Psoas muscle (tissue), 8 donors: ENCODE results near the gene ERC2. TPM values are rescaled to one million over a fixed set of nuclear protein-coding genes. Genes with fewer than 3 reads are reported as not detected.

ENCODE experiments used
- ATAC-seq, 4 donors: fragments of 200-7000 bp; cut with Tn5 transposase; one replicate each; pipeline ENCODE4 v1.9.1; 2020; ENCODE audit warnings: moderate library complexity in 3 of 4, mild to moderate bottlenecking in 2 of 4
- DNase-seq, 2 donors: peaks; one replicate each; pipeline ENCODE4 v3.0.0-alpha.2; 2020
- H3K27ac ChIP-seq: fragments of 200-600 bp; one replicate; pipeline ENCODE4 v1.8.0; 2022
- H3K27me3 ChIP-seq, 3 donors: fragments of 200-600 bp in 1 of 3; one replicate each; pipeline versions ENCODE4 v1.6.1 to v1.8.0; 2013 to 2022; ENCODE audit warnings: low read length in 2 of 3, mild to moderate bottlenecking in 2 of 3, moderate library complexity in 1 of 3; ENCODE audit not compliant: insufficient read depth in 3 of 3
- H3K36me3 ChIP-seq, 2 donors: fragments of 200-600 bp in 1 of 2; one replicate each; pipeline versions ENCODE4 v1.6.1 to v1.8.0; 2013 to 2022; ENCODE audit warnings: low read depth in 1 of 2, mild to moderate bottlenecking in 1 of 2, moderate library complexity in 1 of 2; ENCODE audit not compliant: insufficient read depth in 1 of 2
- H3K4me1 ChIP-seq: fragments of 200-600 bp; one replicate; pipeline ENCODE4 v1.8.0; 2022
- H3K4me3 ChIP-seq: fragments of 200-600 bp; one replicate; pipeline ENCODE4 v1.8.0; 2022; ENCODE audit warnings: mild to moderate bottlenecking
- H3K9me3 ChIP-seq: fragments of 200-600 bp; one replicate; pipeline ENCODE4 v1.8.0; 2022
- WGBS, 3 donors: extraction: QIAGEN DNeasy Blood & Tissue Kit; methylation state at CpG; one replicate each; pipeline versions ENCODE4 v1.1.6 to v1.1.7; 2013; 5-methylcytosine and 5-hydroxymethylcytosine counted together
- intact Hi-C, 2 donors: fragments of 100-400 bp; cut with DNase I; formaldehyde crosslinking; loops; one replicate each; pipeline versions ENCODE4 v1.11.0 to v1.14.2; 2022
- polyA plus RNA-seq, 3 donors: library from polyadenylated mRNA; stranded (reverse); fragments of 200-250 nt; gene quantifications; one replicate each; pipeline ENCODE4 v1.2.3, GENCODE V29; 2013
- total RNA-seq, 4 donors: library from RNA; stranded (reverse); fragmentation: NEBNext Ultra II Directional in 2 of 4; extraction: Animal tissue kit (Norgen Biotek cat#: 25700) in 2 of 4; gene quantifications; one replicate each; pipeline versions ENCODE4 v1.2.1 to v1.2.4, GENCODE V29; 2021 to 2023
- TF ChIP-seq, protein P1 (sequence below): fragments of 200-600 bp; IDR thresholded peaks from one replicate; pipeline ENCODE4 v1.8.0; 2022; ENCODE audit warnings: antibody characterized with exemption
- donor health status: healthy with polysubstance abuse.
- donor health status: DM: no; HTN: no; CAD: no; lungs with moderate emphysema.
- donor health status: Bipolar disorder and iron deficiency.
- donor health status: healthy.
- donor health status: DM: yes; HTN: yes; CAD: no.
- donor health status: DM: no; HTN: no; CAD: no.
- donor health status: DM: no; HTN: no; CAD: no.
- donor health status: DM: yes; HTN: yes; CAD: no.

ERC2 gene
- total and polyA plus RNA-seq, 7 donors, result 0.04 to 0.15 TPM; not detected in 5

DNA sequence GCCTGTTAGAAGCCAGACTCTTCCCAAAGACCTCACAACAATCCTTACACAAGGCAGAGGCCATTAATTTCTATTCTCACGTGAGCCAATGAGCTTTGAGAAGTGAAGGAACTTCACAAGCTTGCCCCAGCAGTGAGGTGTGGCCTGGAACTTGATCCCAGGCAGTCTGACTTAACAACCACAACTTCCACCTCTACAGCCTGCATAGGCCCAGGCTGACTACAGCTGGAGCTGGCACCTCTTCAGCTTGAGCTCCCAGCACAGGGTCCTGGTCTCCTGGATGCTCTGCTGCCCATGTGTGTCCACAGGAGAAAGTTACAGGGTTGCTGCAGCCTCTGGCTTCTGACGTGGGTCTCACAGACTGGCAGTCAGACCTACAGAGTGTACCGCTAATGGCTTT lies 111.0 kb downstream of the ERC2 start:
- no peak overlapping the region for H3K4me3 ChIP-seq
- intact Hi-C loops, result no loop called here
- TF ChIP-seq, protein P1, sequence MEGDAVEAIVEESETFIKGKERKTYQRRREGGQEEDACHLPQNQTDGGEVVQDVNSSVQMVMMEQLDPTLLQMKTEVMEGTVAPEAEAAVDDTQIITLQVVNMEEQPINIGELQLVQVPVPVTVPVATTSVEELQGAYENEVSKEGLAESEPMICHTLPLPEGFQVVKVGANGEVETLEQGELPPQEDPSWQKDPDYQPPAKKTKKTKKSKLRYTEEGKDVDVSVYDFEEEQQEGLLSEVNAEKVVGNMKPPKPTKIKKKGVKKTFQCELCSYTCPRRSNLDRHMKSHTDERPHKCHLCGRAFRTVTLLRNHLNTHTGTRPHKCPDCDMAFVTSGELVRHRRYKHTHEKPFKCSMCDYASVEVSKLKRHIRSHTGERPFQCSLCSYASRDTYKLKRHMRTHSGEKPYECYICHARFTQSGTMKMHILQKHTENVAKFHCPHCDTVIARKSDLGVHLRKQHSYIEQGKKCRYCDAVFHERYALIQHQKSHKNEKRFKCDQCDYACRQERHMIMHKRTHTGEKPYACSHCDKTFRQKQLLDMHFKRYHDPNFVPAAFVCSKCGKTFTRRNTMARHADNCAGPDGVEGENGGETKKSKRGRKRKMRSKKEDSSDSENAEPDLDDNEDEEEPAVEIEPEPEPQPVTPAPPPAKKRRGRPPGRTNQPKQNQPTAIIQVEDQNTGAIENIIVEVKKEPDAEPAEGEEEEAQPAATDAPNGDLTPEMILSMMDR, result no peak
- DNase-seq (no peak), ATAC-seq (no peak)
- no peak overlapping the region for H3K27ac ChIP-seq
- H3K4me1 ChIP-seq, result no peaks in the 10 kb centered on the region
- H3K36me3 ChIP-seq, result no peaks in the 10 kb centered on the region
- 49 to 60% (median 52%) methylated on average over 3 of the region's 3 CpGs for WGBS, 3 donors
- no peaks in the 10 kb centered on the region for H3K27me3 ChIP-seq
- H3K9me3 ChIP-seq, result no peaks in the 10 kb centered on the region

DNA sequence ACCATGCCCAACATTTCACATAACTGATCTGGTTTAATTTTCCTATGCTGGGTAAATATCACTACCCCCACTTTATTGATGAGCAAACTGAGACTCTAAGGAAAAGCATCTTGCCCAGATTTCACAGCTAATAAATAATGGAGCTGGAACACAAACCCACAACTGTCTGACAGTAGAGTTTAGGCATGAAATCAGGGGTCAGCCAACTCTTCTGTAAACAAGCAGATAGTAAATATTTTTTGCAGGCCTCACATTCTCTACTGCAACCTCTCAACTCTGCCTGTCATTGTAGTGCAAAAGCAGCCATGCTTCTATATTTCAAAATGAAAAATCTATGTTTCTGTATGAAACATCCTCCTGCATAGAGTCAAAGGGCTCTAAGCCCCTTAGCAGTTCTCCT lies 111.5 kb downstream of the ERC2 start:
- Histone ChIP-seq H3K36me3 (no peaks in the 10 kb centered on the region), H3K27me3 (no peaks in the 10 kb centered on the region), H3K9me3 (no peaks in the 10 kb centered on the region), H3K4me1 (no peaks in the 10 kb centered on the region), H3K27ac (no peak overlapping the region), H3K4me3 (no peak overlapping the region)
- ATAC-seq (no peak), DNase-seq (no peak)
- TF ChIP-seq, protein P1, result no peak
- intact Hi-C loops, result no loop called here

DNA sequence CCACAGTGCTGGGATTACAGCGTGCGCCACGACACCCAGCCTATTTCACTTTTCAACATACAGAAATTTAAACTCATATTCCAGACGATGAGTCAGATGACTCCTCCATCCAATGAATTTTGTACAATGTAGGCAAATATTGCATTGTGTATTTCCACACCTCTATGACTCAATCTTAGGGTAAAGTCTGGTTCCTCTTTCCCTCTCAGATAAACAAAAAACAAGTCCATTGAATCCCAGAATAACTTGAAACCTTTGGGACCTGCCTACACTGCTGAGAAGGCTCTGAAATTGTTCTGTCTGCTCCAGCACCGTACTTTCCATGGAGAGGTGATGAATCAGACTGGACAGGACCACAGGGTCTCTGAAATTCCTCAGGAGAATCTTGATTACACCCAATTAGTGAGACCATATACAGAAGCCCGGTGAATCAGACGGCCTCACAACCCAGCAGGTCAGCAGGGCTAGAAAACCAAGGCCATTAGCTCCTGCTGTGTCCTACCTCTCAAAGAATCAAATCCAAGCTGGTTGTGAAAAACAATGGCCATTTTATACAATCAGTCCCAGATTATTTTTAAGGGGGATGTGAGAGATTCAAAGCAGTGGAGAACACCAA lies 112.6 kb downstream of the ERC2 start:
- TF ChIP-seq, protein P1, result no peak
- no peak for ATAC-seq
- H3K36me3 ChIP-seq, result no peaks in the 10 kb centered on the region
- 65 to 77% (median 70%) methylated on average over 7 of the region's 7 CpGs for WGBS, 3 donors
- no peak overlapping the region for H3K4me3 ChIP-seq
- intact Hi-C loops, result no loop called here
- no peaks in the 10 kb centered on the region for H3K27me3 ChIP-seq
- no peaks in the 10 kb centered on the region for H3K4me1 ChIP-seq
- H3K27ac ChIP-seq, result no peak overlapping the region
- H3K9me3 ChIP-seq, result no peaks in the 10 kb centered on the region
- DNase-seq, result no peak

DNA sequence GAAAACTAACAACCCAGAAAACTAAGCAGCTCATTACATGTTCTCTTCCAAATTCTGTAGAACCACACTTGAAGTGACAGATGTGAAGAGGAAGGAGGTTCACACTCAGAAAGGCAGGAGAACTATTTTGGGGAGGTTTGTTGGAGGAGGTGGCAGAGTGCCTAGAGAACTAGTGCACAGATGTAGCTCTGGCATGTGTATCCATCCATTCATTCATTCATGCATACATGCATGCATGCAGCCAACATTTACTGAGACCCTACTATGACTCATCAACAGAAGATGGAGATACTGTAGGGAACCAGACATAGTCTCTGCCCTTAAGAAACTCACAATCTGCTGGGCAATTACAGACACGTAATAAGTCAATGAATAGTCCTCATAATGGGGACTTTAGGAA lies 116.7 kb downstream of the ERC2 start:
- WGBS, 3 donors, result 44 to 69% (median 62%) methylated on average over 1 of the region's 1 CpG
- ATAC-seq (no peak), DNase-seq (no peak)
- no peaks in the 10 kb centered on the region for H3K4me1 ChIP-seq
- no peaks in the 10 kb centered on the region for H3K27me3 ChIP-seq
- intact Hi-C loops, result no loop called here
- no peaks in the 10 kb centered on the region for H3K9me3 ChIP-seq
- TF ChIP-seq, protein P1, result no peak
- no peak overlapping the region for H3K27ac ChIP-seq
- no peak overlapping the region for H3K4me3 ChIP-seq
- no peaks in the 10 kb centered on the region for H3K36me3 ChIP-seq

DNA sequence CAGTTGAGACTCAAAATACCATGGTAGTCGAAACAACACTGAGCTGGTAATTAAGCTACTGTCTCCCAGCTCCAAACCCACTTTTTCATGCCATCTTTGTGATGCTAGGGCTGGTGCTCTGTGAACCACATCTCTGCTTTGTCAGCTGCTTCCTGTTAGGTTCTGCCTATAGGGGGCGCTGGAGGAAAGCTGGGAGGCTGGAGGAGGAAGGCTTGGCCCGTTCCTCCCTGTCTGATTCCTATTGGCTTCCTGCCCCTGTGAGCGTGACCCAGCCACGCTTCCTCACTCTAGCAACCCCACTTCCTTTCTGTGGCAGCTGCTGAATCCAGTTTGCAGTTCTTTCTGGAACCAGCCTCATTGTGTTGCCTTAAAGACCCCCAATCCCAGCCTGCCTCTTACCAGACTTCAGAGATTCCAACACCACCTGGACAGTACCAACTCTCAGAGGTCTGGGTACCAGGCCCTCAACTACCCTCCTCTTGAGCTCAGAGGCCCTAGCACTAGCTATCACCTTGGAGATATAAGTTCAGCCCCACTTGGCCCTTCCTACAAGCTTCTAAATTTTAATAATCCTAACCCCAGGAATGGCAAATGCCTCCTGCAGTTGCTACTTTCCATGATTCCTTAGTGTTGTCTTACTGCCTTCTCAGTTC lies 120.9 kb downstream of the ERC2 start:
- no peaks in the 10 kb centered on the region for H3K4me1 ChIP-seq
- H3K27ac ChIP-seq, result no peak overlapping the region
- intact Hi-C loops, result no loop called here
- no peak overlapping the region for H3K4me3 ChIP-seq
- DNase-seq (no peak), ATAC-seq (no peak)
- H3K36me3 ChIP-seq, result no peaks in the 10 kb centered on the region
- TF ChIP-seq, protein P1, result no peak
- H3K9me3 ChIP-seq, result no peaks in the 10 kb centered on the region
- no peaks in the 10 kb centered on the region for H3K27me3 ChIP-seq
- 18 to 19% (median 19%) methylated on average over 5 of the region's 5 CpGs for WGBS, 3 donors
